ENCODE results near the gene SCGB3A1. TPM values are rescaled to one million over a fixed set of nuclear protein-coding genes. Genes with fewer than 3 reads are reported as not detected.

The SCGB3A1 gene
- total RNA-seq, 1 donor: not detected

- no peak overlapping the region for H3K4me3 ChIP-seq (ENCODE audit: low read depth, low read length)
- DNase-seq (ENCODE audit: low read depth): no peak
- no peak for TF ChIP-seq CTCF (IDR thresholded peaks at IDR 0.05; ENCODE audit: insufficient read depth, low read length)
Observed at GRCh38 chr5:180599981-180600553, 8.8 kb upstream of the SCGB3A1 start.

- DNase-seq (ENCODE audit: low read depth): no peak
- TF ChIP-seq CTCF (IDR thresholded peaks at IDR 0.05; ENCODE audit: insufficient read depth, low read length): no peak
- no peak overlapping the region for H3K4me3 ChIP-seq (ENCODE audit: low read depth, low read length)
Observed at GRCh38 chr5:180599590-180599914, 8.3 kb upstream of the SCGB3A1 start.

GRCh38 chr5:180598797-180599589 is 7.7 kb upstream of the SCGB3A1 start:
- no peak for TF ChIP-seq CTCF (IDR thresholded peaks at IDR 0.05; ENCODE audit: insufficient read depth, low read length)
- no peak for DNase-seq (ENCODE audit: low read depth)
- H3K4me3 ChIP-seq (ENCODE audit: low read depth, low read length): no peak overlapping the region

- no peak overlapping the region for H3K4me3 ChIP-seq (ENCODE audit: low read depth, low read length)
- no peak for DNase-seq (ENCODE audit: low read depth)
- TF ChIP-seq CTCF (IDR thresholded peaks at IDR 0.05; ENCODE audit: insufficient read depth, low read length): no peak
Observed at GRCh38 chr5:180598316-180598701, 7.0 kb upstream of the SCGB3A1 start.

GRCh38 chr5:180596668-180597231 is 5.5 kb upstream of the SCGB3A1 start:
- no peak overlapping the region for H3K4me3 ChIP-seq (ENCODE audit: low read depth, low read length)
- DNase-seq (ENCODE audit: low read depth): no peak
- TF ChIP-seq CTCF (IDR thresholded peaks at IDR 0.05; ENCODE audit: insufficient read depth, low read length): no peak

GRCh38 chr5:180596115-180596667 is 4.9 kb upstream of the SCGB3A1 start:
- no peak overlapping the region for H3K4me3 ChIP-seq (ENCODE audit: low read depth, low read length)
- DNase-seq (ENCODE audit: low read depth): no peak
- no peak for TF ChIP-seq CTCF (IDR thresholded peaks at IDR 0.05; ENCODE audit: insufficient read depth, low read length)

Data from fibroblast of the aortic adventitia (primary cell).